Right lobe of liver (tissue), 4 donors: ENCODE measurements around the gene ESPL1.

Experiments used
- POLR2A ChIP-seq: fragments of 450-650 bp; IDR thresholded peaks from one replicate; pipeline ENCODE4 v1.6.1; 2017; ENCODE audit warnings: antibody characterized with exemption, mild to moderate bottlenecking
- TF ChIP-seq, protein P1 (sequence below), 4 donors: fragments of 200-600 bp in 3 of 4; fragments of 450-650 bp in 1 of 4; IDR thresholded peaks; one replicate each; pipeline versions ENCODE4 v1.5.1 to v1.8.0; 2016 to 2022; ENCODE audit warnings: antibody characterized with exemption in 4 of 4, mild to moderate bottlenecking in 2 of 4
- donor health status: DM: no; HTN: no; CAD: no.
- donor health status: DM: no; HTN: no; CAD: no.
- donor health status: DM: no; HTN: yes; CAD: no.

DNA sequence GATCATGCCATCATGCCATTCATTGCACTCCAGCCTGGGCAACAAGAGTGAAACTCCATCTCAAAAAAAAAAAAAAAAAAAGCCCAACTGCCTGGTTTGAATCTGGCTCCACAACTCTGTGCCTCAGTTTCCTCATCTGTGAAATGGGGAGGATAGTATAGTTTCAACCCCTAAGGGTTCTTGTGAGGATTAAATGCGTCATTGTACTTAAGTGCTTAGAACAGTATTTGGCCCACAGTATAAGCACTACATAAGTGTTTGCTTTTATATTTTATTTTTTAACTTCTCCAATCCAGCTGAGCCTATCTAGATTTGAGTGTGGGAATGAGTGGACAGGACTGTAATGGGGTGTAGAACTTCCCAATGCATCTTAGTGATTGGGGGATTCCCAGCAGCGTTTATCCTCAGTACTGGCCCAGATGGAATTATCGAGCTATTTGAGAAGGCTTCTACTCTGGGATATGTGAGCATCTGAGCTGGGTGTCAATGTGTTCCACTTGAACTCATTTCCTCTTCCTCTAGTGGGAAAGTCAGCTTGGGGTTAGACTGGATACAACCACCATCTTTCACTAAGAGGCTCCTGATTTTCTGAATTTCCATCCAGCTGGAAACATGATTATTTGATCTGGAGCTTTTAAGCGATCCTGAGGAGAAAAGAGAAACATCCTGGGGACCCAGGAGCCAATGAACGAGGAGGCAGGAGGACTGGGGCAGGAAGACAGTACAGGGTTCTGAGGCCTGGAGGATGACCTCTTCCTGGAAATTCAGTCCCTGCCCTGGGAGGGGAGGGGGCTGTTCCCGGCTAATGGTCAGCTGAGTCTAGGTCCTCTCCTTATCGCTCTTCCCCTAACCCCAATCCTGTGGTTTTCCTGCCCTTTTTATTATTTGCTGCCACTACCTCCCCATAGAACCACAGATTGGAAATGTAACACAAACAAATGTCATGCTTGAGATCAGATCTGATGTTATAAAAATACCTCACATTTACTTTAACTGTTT lies 9.3 kb upstream of the ESPL1 start:
- TF ChIP-seq, protein P1, sequence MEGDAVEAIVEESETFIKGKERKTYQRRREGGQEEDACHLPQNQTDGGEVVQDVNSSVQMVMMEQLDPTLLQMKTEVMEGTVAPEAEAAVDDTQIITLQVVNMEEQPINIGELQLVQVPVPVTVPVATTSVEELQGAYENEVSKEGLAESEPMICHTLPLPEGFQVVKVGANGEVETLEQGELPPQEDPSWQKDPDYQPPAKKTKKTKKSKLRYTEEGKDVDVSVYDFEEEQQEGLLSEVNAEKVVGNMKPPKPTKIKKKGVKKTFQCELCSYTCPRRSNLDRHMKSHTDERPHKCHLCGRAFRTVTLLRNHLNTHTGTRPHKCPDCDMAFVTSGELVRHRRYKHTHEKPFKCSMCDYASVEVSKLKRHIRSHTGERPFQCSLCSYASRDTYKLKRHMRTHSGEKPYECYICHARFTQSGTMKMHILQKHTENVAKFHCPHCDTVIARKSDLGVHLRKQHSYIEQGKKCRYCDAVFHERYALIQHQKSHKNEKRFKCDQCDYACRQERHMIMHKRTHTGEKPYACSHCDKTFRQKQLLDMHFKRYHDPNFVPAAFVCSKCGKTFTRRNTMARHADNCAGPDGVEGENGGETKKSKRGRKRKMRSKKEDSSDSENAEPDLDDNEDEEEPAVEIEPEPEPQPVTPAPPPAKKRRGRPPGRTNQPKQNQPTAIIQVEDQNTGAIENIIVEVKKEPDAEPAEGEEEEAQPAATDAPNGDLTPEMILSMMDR (IDR thresholded peaks at IDR 0.05): no peak
- TF ChIP-seq POLR2A: no peak
